ENCODE data around the gene TOP2B. TPM values are rescaled to one million over a fixed set of nuclear protein-coding genes. Genes with fewer than 3 reads are reported as not detected.

TOP2B gene
- total RNA-seq, 4 donors from 2014 or later = 87.1 to 115 (median 107) TPM

DNA sequence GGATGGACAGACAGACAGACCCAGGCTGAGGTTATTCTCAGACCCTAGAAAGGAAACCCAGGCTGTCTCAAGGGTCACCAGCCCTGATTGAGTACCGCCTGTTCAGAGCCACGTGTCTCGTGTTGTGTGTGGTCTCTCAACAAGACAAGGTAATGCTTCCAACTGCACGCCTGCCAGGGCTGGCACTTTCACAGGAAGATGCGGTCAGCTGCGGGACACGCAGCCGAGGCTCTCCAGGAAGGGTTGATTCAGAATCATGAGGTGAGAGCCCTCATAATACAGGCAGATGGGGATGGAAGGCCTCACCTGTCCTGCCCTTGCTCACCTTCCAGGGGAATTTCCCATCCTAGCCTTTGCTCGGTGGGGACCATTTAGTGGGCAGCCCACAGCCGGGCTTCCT, 81.4 kb downstream of the TOP2B start:
- Histone ChIP-seq H3K36me3 (peaks cover 14 to 59% (median 30%) of the 10 kb centered on the region in 4 donors), H3K4me1 (peaks cover 6 to 12% (median 9%) of the 10 kb centered on the region in 4 donors), H3K4me3 (no peak overlapping the region), H3K27me3 (no peaks in the 10 kb centered on the region), H3K27ac (replicated peaks in 1 of 4) (no peak overlapping the region), H3K9me3 (no peaks in the 10 kb centered on the region)
- peak; percentile 70 for DNase-seq (ENCODE audit: extremely low spot score)
- intact Hi-C loops (cut with DNase I) = no loop called here
- 85% methylated on average over 2 of the region's 10 CpGs for WGBS
- TF ChIP-seq EP300 (IDR thresholded peaks at IDR 0.05) (no peak), POLR2A (IDR thresholded peaks at IDR 0.05; ENCODE audit: low read depth) (no peak), POLR2AphosphoS5 (IDR thresholded peaks at IDR 0.05) (no peak)
- TF ChIP-seq, protein P1, sequence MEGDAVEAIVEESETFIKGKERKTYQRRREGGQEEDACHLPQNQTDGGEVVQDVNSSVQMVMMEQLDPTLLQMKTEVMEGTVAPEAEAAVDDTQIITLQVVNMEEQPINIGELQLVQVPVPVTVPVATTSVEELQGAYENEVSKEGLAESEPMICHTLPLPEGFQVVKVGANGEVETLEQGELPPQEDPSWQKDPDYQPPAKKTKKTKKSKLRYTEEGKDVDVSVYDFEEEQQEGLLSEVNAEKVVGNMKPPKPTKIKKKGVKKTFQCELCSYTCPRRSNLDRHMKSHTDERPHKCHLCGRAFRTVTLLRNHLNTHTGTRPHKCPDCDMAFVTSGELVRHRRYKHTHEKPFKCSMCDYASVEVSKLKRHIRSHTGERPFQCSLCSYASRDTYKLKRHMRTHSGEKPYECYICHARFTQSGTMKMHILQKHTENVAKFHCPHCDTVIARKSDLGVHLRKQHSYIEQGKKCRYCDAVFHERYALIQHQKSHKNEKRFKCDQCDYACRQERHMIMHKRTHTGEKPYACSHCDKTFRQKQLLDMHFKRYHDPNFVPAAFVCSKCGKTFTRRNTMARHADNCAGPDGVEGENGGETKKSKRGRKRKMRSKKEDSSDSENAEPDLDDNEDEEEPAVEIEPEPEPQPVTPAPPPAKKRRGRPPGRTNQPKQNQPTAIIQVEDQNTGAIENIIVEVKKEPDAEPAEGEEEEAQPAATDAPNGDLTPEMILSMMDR (IDR thresholded peaks at IDR 0.05) = no peak

DNA sequence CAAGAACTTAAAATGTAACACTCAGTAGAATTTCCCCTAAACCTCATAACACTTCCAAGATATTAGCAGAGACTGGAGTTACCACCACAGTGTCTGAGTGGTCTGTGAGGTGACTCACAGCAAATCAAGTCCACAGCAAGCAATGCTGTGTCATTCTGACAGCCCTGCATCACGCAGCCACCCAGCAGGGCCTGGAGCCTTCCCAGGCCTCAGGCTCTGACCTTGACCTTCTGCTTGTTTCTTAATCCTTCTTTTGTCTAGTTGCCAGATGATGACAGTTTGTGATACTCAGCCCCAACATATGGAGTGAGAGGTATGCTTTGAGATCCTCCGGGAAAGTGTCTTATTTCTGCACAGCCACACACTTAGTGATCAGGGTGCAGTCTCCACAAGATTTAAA, 82.5 kb downstream of the TOP2B start:
- TF ChIP-seq, protein P1 (IDR thresholded peaks at IDR 0.05) = no peak
- TF ChIP-seq EP300 (IDR thresholded peaks at IDR 0.05) (no peak), POLR2AphosphoS5 (IDR thresholded peaks at IDR 0.05) (no peak), POLR2A (IDR thresholded peaks at IDR 0.05; ENCODE audit: low read depth) (no peak)
- H3K36me3 ChIP-seq = peaks cover 14 to 66% (median 34%) of the 10 kb centered on the region in 4 donors

DNA sequence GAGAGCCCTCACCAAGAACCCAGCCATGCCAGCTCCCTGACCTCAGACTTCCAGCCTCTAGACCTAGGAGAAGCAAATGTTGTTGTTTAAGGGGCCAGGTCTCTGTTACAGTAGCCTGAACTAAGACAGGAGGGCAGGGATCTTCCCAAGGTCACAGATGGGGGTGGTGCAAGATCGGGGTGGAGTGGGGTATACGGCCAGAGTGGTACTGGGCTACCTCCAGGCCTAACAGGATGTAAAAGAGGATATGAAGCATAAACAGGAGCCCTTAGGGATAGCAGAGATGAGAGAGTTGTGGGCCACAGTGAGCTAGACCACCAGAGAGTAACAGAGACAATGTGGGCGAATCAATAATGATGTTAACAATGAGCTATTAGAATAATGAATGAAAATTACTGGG, 82.9 kb downstream of the TOP2B start:
- peak; percentile 75 for DNase-seq (ENCODE audit: extremely low spot score)

More for the DNA sequence above, 82.5 kb downstream of the TOP2B start:
- H3K27ac ChIP-seq (replicated peaks in 1 of 4) = no peak overlapping the region
- intact Hi-C loops (cut with DNase I) = no loop called here
- 78% methylated on average over 2 of the region's 2 CpGs for WGBS
- no peak overlapping the region for H3K4me3 ChIP-seq
- no peaks in the 10 kb centered on the region for H3K27me3 ChIP-seq
- H3K4me1 ChIP-seq = peaks cover 4 to 12% (median 7%) of the 10 kb centered on the region in 4 donors
- no peaks in the 10 kb centered on the region for H3K9me3 ChIP-seq
- no peak for DNase-seq (ENCODE audit: extremely low spot score)

DNA sequence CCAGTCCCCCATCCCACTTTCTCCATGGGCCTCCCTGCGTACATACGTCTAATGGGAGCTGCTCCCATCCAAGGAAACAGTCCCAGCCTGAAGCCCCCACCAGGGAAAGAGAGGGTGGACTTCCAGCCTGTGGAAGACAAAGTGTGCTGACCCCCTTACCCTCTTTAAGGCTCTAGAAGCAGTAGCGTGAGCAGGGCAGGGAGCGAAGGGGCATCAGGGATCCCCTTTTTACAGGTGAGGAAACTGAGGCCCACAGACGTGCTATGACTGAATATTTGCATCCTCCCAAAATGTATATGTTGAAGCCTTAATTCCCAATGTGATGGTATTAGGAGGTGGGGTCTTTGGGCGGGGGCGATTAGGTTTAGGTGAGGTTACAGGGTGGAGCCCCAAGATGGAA, 83.4 kb downstream of the TOP2B start:
- intact Hi-C loops (cut with DNase I) = no loop called here
- Histone ChIP-seq H3K27me3 (no peaks in the 10 kb centered on the region), H3K27ac (replicated peaks in 1 of 4) (no peak overlapping the region), H3K36me3 (peaks cover 14 to 70% (median 34%) of the 10 kb centered on the region in 4 donors), H3K4me1 (peaks cover 0 to 3% (median 0%) of the 10 kb centered on the region in 4 donors), H3K9me3 (no peaks in the 10 kb centered on the region), H3K4me3 (no peak overlapping the region)
- TF ChIP-seq, protein P1 (IDR thresholded peaks at IDR 0.05) = no peak
- TF ChIP-seq EP300 (IDR thresholded peaks at IDR 0.05) = no peak
- TF ChIP-seq POLR2A (IDR thresholded peaks at IDR 0.05; ENCODE audit: low read depth) = no peak
- TF ChIP-seq POLR2AphosphoS5 (IDR thresholded peaks at IDR 0.05) = no peak
- 95% methylated on average over 7 of the region's 7 CpGs for WGBS
- peak; percentile 55 for DNase-seq (ENCODE audit: extremely low spot score)

More for the DNA sequence above, 82.9 kb downstream of the TOP2B start:
- Histone ChIP-seq H3K4me1 (peaks cover under 1 to 8% (median 3%) of the 10 kb centered on the region in 4 donors), H3K27me3 (no peaks in the 10 kb centered on the region), H3K36me3 (peaks cover 14 to 70% (median 34%) of the 10 kb centered on the region in 4 donors), H3K27ac (replicated peaks in 1 of 4) (no peak overlapping the region), H3K9me3 (no peaks in the 10 kb centered on the region), H3K4me3 (no peak overlapping the region)
- WGBS = 100% methylated on average over 3 of the region's 3 CpGs
- intact Hi-C loops (cut with DNase I) = no loop called here
- TF ChIP-seq POLR2AphosphoS5 (IDR thresholded peaks at IDR 0.05) (no peak), POLR2A (IDR thresholded peaks at IDR 0.05; ENCODE audit: low read depth) (no peak), EP300 (IDR thresholded peaks at IDR 0.05) (no peak)
- TF ChIP-seq, protein P1 (IDR thresholded peaks at IDR 0.05) = no peak

DNA sequence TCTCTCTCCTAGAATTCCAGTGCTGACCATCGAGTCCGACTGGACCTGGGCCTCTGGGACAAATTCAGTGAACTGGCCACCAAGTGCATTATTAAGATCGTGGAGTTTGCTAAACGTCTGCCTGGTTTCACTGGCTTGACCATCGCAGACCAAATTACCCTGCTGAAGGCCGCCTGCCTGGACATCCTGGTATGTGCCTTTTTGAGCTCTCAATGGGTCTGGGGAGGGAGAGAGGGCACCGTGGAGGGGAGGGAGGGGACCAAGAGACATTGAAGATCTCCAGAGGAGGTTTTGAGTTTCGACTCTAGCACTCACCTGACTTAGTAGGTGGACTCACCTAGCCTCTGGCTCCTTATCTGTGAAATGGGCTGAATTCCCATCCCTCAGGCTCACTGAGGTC, 84.2 kb downstream of the TOP2B start:
- Histone ChIP-seq H3K27ac (replicated peaks in 1 of 4) (no peak overlapping the region), H3K9me3 (no peaks in the 10 kb centered on the region), H3K27me3 (no peaks in the 10 kb centered on the region), H3K36me3 (peaks cover 14 to 74% (median 34%) of the 10 kb centered on the region in 4 donors), H3K4me3 (no peak overlapping the region), H3K4me1 (peaks cover 0 to 4% (median 0%) of the 10 kb centered on the region in 4 donors)
- intact Hi-C loops (cut with DNase I) = no loop called here
- 100% methylated on average over 3 of the region's 8 CpGs for WGBS
- peak; percentile 55 for DNase-seq (ENCODE audit: extremely low spot score)
- no peak for TF ChIP-seq POLR2A (IDR thresholded peaks at IDR 0.05; ENCODE audit: low read depth)
- TF ChIP-seq EP300 (IDR thresholded peaks at IDR 0.05) = no peak
- TF ChIP-seq POLR2AphosphoS5 (IDR thresholded peaks at IDR 0.05) = no peak
- TF ChIP-seq, protein P1 (IDR thresholded peaks at IDR 0.05) = no peak

Data from esophagus muscularis mucosa (tissue), 4 donors.